ENCODE data around the gene FNIP2. TPM values are rescaled to one million over a fixed set of nuclear protein-coding genes. Genes with fewer than 3 reads are reported as not detected.

FNIP2 gene
- total and polyA plus RNA-seq, 9 of the 15 experiments (the other 6 are each of a cell fraction or from before 2014, with no cell fraction given), result 1.7 to 15.5 (median 8.3) TPM

DNA sequence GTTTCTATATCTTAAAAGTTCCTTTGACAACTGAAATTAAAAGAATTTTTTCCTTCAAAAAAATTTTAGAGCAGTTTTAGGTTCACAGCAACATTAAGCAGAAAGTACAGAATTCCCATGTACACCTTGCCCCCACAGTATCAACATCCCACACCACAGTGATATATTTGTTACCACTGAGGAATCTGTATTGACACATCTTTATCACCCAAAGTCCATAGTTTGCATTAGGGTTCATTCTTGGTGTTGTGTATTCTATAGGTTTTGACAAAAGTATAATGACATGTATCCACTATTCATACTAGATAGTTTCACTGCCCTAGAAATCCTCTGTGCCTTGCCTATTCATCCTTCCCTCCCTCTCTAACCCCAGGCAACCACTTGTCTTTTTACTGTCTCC lies 43.7 kb downstream of the FNIP2 start:
- H3K27me3 ChIP-seq (ENCODE audit: control insufficient read depth in 2 of 2, insufficient read depth in 2 of 2, low read length in 2 of 2), result no peaks in the 10 kb centered on the region
- FAIRE-seq (no peak), ATAC-seq (no peak), DNase-seq (ENCODE audit: extremely low read depth in 1 of 4, low spot score in 3 of 4) (no peak)
- H2AFZ ChIP-seq (ENCODE audit: low read depth, low read length), result no peak overlapping the region
- H3K9me3 ChIP-seq (replicated peaks; ENCODE audit: control insufficient read depth, insufficient read depth, low read depth, low read length), result no peaks in the 10 kb centered on the region
- peaks cover 11% of the 10 kb centered on the region; the same call in 1 of the 3 replicates for H3K79me2 ChIP-seq (ENCODE audit: control insufficient read depth, insufficient read depth, low read length)
- no peak overlapping the region for H3K9ac ChIP-seq (ENCODE audit: insufficient read depth in 1 of 2, low read depth in 2 of 2, low read length in 2 of 2)
- POLR2A ChIA-PET, result no interaction called here
- no TSS peak for BruUV-seq (replicated peaks)
- in situ Hi-C loops (cut with MboI), result no loop called here
- H3K4me1 ChIP-seq (replicated peaks in 1 of 2; ENCODE audit: control insufficient read depth in 2 of 2, insufficient read depth in 2 of 2, low read length in 2 of 2), result peaks cover 16 to 35% of the 10 kb centered on the region in 2 experiments
- no peak overlapping the region for H3K27ac ChIP-seq (ENCODE audit: extremely low read depth, low read depth, low read length)
- no peaks in the 10 kb centered on the region for H3K9me1 ChIP-seq (ENCODE audit: control insufficient read depth, insufficient read depth, low read length)
- no peaks in the 10 kb centered on the region for H4K20me1 ChIP-seq (replicated peaks; ENCODE audit: control insufficient read depth, insufficient read depth, low read length)
- H3K4me3 ChIP-seq, result no peak overlapping the region
- CTCF ChIA-PET (ENCODE audit: low intra/inter-chr PET ratio), result no interaction called here
- no peak overlapping the region for H3K4me2 ChIP-seq (ENCODE audit: insufficient read depth, low read length)
- no peak for TF ChIP-seq CREBBP (IDR thresholded peaks at IDR 0.05; ENCODE audit: low read depth, low read length)
- no peak for TF ChIP-seq KAT8 (IDR thresholded peaks at IDR 0.05; ENCODE audit: low read depth)
- TF ChIP-seq FOXK2 (conservative IDR thresholded peaks at IDR 0.05 in 1 of 2, IDR thresholded peaks at IDR 0.05 in 1 of 2; ENCODE audit: low read depth in 2 of 2), result no peak
- TF ChIP-seq SAFB2 (IDR thresholded peaks at IDR 0.05; ENCODE audit: borderline replicate concordance, low read depth, low read length, severe bottlenecking), result no peak
- no peak for TF ChIP-seq C11orf30 (IDR thresholded peaks at IDR 0.05; ENCODE audit: low read depth)
- TF ChIP-seq ZNF764 (CRISPR knock-in tag; IDR thresholded peaks at IDR 0.05; ENCODE audit: low read depth), result no peak
- TF ChIP-seq, protein P1, sequence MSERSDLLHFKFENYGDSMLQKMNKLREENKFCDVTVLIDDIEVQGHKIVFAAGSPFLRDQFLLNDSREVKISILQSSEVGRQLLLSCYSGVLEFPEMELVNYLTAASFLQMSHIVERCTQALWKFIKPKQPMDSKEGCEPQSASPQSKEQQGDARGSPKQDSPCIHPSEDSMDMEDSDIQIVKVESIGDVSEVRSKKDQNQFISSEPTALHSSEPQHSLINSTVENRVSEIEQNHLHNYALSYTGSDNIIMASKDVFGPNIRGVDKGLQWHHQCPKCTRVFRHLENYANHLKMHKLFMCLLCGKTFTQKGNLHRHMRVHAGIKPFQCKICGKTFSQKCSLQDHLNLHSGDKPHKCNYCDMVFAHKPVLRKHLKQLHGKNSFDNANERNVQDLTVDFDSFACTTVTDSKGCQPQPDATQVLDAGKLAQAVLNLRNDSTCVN (CRISPR knock-in tag; IDR thresholded peaks at IDR 0.05), result no peak
- intact Hi-C loops (cut with micrococcal nuclease), result no loop called here
- H3K36me3 ChIP-seq (ENCODE audit: control insufficient read depth, insufficient read depth, low read length), result no peaks in the 10 kb centered on the region; the same call in 2 of the 3 replicates

All from K562 (cell line).